ENCODE results near the gene COL4A6. TPM values are rescaled to one million over a fixed set of nuclear protein-coding genes. Genes with fewer than 3 reads are reported as not detected.

Gene COL4A6
- total RNA-seq, 1 experiment from 2014 or later: 2.4 TPM

DNA sequence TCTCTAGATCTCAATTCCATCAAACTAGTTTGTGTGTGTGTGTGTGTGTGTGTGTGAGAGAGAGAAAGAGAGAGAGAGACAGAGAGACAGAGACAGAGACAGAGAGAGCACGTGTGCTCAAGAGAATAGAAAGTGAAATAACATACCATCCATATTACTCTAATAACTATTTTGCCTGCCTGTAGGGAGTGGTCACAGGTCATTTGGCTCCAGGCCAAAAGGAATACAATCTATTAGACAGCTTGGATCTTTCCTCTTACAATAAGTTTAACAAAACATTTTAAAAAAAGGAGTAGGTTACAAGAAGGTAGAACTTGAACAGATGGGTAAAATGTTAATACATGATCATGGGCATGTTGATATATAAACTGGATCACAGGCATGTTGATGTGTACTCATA lies 76.2 kb downstream of the COL4A6 start:
- Histone ChIP-seq H2AFZ (ENCODE audit: low read depth, low read length, poor library complexity, severe bottlenecking) (no peak overlapping the region), H3K27ac (ENCODE audit: low read depth, low read length) (no peak overlapping the region), H4K20me1 (ENCODE audit: insufficient read depth) (no peaks in the 10 kb centered on the region), H3K9me3 (ENCODE audit: control insufficient read depth in 1 of 2, insufficient read depth in 1 of 2, low read depth in 1 of 2, low read length in 2 of 2) (no peaks in the 10 kb centered on the region), H3K36me3 (ENCODE audit: control insufficient read depth in 1 of 2, insufficient read depth in 2 of 2, low read length in 2 of 2) (no peaks in the 10 kb centered on the region), H3K79me2 (ENCODE audit: insufficient read depth, low read length) (no peaks in the 10 kb centered on the region), H3K27me3 (ENCODE audit: insufficient read depth, low read length) (no peaks in the 10 kb centered on the region), H3K4me3 (replicated peaks in 1 of 2; ENCODE audit: low read depth in 1 of 2, low read length in 2 of 2) (no peak overlapping the region), H3K9ac (ENCODE audit: low read length) (no peak overlapping the region), H3K4me2 (ENCODE audit: low read length) (no peak overlapping the region), H3K4me1 (ENCODE audit: control insufficient read depth in 1 of 2, insufficient read depth in 2 of 2, low read length in 2 of 2) (peaks cover 0 to 5% of the 10 kb centered on the region in 2 experiments; a peak in 1 of 4 replicates), H3K9me2 (ENCODE audit: insufficient read depth) (no peaks in the 10 kb centered on the region)
- POLR2A ChIA-PET: no interaction called here
- RAD21 ChIA-PET (ENCODE audit: low non-redundant PET in 1 of 2, low total read pairs in 2 of 2, uncharacterized antibody in 2 of 2, unreplicated experiment in 2 of 2): no interaction called here
- no peak for TF ChIP-seq ELF1 (IDR thresholded peaks at IDR 0.05; ENCODE audit: borderline replicate concordance, low read depth)
- TF ChIP-seq FOSL1 (IDR thresholded peaks at IDR 0.05; ENCODE audit: low read depth): no peak
- TF ChIP-seq SRF (IDR thresholded peaks at IDR 0.05; ENCODE audit: low read depth): no peak
- TF ChIP-seq, protein P1, sequence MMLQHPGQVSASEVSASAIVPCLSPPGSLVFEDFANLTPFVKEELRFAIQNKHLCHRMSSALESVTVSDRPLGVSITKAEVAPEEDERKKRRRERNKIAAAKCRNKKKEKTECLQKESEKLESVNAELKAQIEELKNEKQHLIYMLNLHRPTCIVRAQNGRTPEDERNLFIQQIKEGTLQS (IDR thresholded peaks at IDR 0.05): no peak
- no peak for TF ChIP-seq EZH2phosphoT487 (IDR thresholded peaks at IDR 0.05; ENCODE audit: borderline replicate concordance)
- no peak for TF ChIP-seq SP1 (IDR thresholded peaks at IDR 0.05; ENCODE audit: low read depth)
- TF ChIP-seq EZH2 (IDR thresholded peaks at IDR 0.05): no peak
- TF ChIP-seq YY1 (IDR thresholded peaks at IDR 0.05; ENCODE audit: extremely low read depth, insufficient replicate concordance, low read depth, low read length): no peak
- TF ChIP-seq EGR1 (IDR thresholded peaks at IDR 0.05; ENCODE audit: low read depth): no peak
- TF ChIP-seq, protein P2, sequence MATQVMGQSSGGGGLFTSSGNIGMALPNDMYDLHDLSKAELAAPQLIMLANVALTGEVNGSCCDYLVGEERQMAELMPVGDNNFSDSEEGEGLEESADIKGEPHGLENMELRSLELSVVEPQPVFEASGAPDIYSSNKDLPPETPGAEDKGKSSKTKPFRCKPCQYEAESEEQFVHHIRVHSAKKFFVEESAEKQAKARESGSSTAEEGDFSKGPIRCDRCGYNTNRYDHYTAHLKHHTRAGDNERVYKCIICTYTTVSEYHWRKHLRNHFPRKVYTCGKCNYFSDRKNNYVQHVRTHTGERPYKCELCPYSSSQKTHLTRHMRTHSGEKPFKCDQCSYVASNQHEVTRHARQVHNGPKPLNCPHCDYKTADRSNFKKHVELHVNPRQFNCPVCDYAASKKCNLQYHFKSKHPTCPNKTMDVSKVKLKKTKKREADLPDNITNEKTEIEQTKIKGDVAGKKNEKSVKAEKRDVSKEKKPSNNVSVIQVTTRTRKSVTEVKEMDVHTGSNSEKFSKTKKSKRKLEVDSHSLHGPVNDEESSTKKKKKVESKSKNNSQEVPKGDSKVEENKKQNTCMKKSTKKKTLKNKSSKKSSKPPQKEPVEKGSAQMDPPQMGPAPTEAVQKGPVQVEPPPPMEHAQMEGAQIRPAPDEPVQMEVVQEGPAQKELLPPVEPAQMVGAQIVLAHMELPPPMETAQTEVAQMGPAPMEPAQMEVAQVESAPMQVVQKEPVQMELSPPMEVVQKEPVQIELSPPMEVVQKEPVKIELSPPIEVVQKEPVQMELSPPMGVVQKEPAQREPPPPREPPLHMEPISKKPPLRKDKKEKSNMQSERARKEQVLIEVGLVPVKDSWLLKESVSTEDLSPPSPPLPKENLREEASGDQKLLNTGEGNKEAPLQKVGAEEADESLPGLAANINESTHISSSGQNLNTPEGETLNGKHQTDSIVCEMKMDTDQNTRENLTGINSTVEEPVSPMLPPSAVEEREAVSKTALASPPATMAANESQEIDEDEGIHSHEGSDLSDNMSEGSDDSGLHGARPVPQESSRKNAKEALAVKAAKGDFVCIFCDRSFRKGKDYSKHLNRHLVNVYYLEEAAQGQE (IDR thresholded peaks at IDR 0.05; ENCODE audit: low read depth): no peak
- no peak for TF ChIP-seq CEBPB (IDR thresholded peaks at IDR 0.05; ENCODE audit: low read depth)
- ATAC-seq (no peak), DNase-seq (ENCODE audit: low read depth, low spot score) (no peak)
- BruUV-seq (replicated peaks): no TSS peak
- CTCF ChIA-PET: no interaction called here
- intact Hi-C loops (cut with micrococcal nuclease): no loop called here
